Stimulated activated naive CD8-positive, alpha-beta T cell treated with anti-CD3 and anti-CD28 coated beads, Interleukin-15, Interleukin-2, amounts not matched to agents 100 U/mL and 50 U/mL, for 24 hours (primary cell): ENCODE data around the gene FNDC3B.
A peak's percentile ranks its signal among the peaks of the same experiment; 100 is the strongest.
"Not testable (repeated sequence)": the region's sequence is repeated elsewhere in the genome, so short reads cannot be mapped to it uniquely, and the experiment has no call there.

Experiments used
- ATAC-seq: fragments of 150-1000 bp; cut with Tn5 transposase; one replicate; pipeline ENCODE4 v1.10.0; 2021
- DNase-seq: peaks from one replicate; pipeline ENCODE4 v3.0.0; 2021

The FNDC3B gene

GRCh38 chr3:172241405-172241804, 202.0 kb downstream of the FNDC3B start:
- no peak for ATAC-seq

GRCh38 chr3:172242471-172242870, 203.1 kb downstream of the FNDC3B start:
- ATAC-seq, DNase-seq: not testable (repeated sequence)

More at GRCh38 chr3:172241405-172241804, 202.0 kb downstream of the FNDC3B start:
- DNase-seq = no peak

GRCh38 chr3:172243376-172243775, 204.0 kb downstream of the FNDC3B start:
- not testable (repeated sequence) for ATAC-seq, DNase-seq

GRCh38 chr3:172244011-172244410, 204.6 kb downstream of the FNDC3B start:
- ATAC-seq (no peak), DNase-seq (no peak)

- ATAC-seq = no peak
- DNase-seq = no peak
Observed at GRCh38 chr3:172245241-172245640, 205.9 kb downstream of the FNDC3B start.

GRCh38 chr3:172246107-172246844, 206.9 kb downstream of the FNDC3B start:
- ATAC-seq = no peak
- no peak for DNase-seq

- DNase-seq (no peak), ATAC-seq (peak; percentile 28)
Observed at GRCh38 chr3:172247525-172248274, 208.3 kb downstream of the FNDC3B start.

GRCh38 chr3:172249039-172249438, 209.7 kb downstream of the FNDC3B start:
- DNase-seq = no peak
- ATAC-seq = no peak

GRCh38 chr3:172251211-172251610, 211.8 kb downstream of the FNDC3B start:
- ATAC-seq (no peak), DNase-seq (no peak)

- ATAC-seq (no peak), DNase-seq (no peak)
Observed at GRCh38 chr3:172253200-172253599, 213.8 kb downstream of the FNDC3B start.

GRCh38 chr3:172254542-172254941, 215.2 kb downstream of the FNDC3B start:
- DNase-seq (no peak), ATAC-seq (no peak)

GRCh38 chr3:172255321-172255720, 215.9 kb downstream of the FNDC3B start:
- ATAC-seq = not testable (repeated sequence)

GRCh38 chr3:172256101-172256734, 216.8 kb downstream of the FNDC3B start:
- DNase-seq (no peak), ATAC-seq (no peak)

More at GRCh38 chr3:172255321-172255720, 215.9 kb downstream of the FNDC3B start:
- DNase-seq = not testable (repeated sequence)

- ATAC-seq = no peak
- no peak for DNase-seq
Observed at GRCh38 chr3:172257648-172258400, 218.4 kb downstream of the FNDC3B start.

GRCh38 chr3:172258624-172259023, 219.2 kb downstream of the FNDC3B start:
- ATAC-seq (no peak), DNase-seq (no peak)

GRCh38 chr3:172259111-172259541, 219.7 kb downstream of the FNDC3B start:
- DNase-seq (no peak), ATAC-seq (no peak)

- ATAC-seq (no peak), DNase-seq (no peak)
Observed at GRCh38 chr3:172259726-172260248, 220.4 kb downstream of the FNDC3B start.

GRCh38 chr3:172260381-172260780, 221.0 kb downstream of the FNDC3B start:
- DNase-seq = no peak
- ATAC-seq = no peak

GRCh38 chr3:172261054-172261453, 221.7 kb downstream of the FNDC3B start:
- ATAC-seq (no peak), DNase-seq (no peak)

- ATAC-seq = no peak
- DNase-seq = no peak
Observed at GRCh38 chr3:172262991-172263608, 223.7 kb downstream of the FNDC3B start.

- DNase-seq = no peak
- no peak for ATAC-seq
Observed at GRCh38 chr3:172263781-172264486, 224.6 kb downstream of the FNDC3B start.
